ENCODE data around the gene IDH3B. TPM values are rescaled to one million over a fixed set of nuclear protein-coding genes. Genes with fewer than 3 reads are reported as not detected.

The IDH3B gene
- total RNA-seq, 1 experiment from 2014 or later, result 266 TPM

- no peak for DNase-seq (ENCODE audit: low read depth)
These were observed 8.0 kb upstream of the IDH3B start for GRCh38 chr20:2671977-2672376.

GRCh38 chr20:2663364-2663886 lies 591 bp downstream of the IDH3B start:
- in situ Hi-C loops (cut with HindIII; ENCODE audit: low pct_unique_long_range_greater_than_20kb, low sequenced_read_pairs), result no loop called here
- no peak for DNase-seq (ENCODE audit: low read depth)

More at GRCh38 chr20:2671977-2672376, 8.0 kb upstream of the IDH3B start:
- in situ Hi-C loops (cut with HindIII; ENCODE audit: low pct_unique_long_range_greater_than_20kb, low sequenced_read_pairs), result no loop called here

- no peak for DNase-seq (ENCODE audit: low read depth)
- in situ Hi-C loops (cut with HindIII; ENCODE audit: low pct_unique_long_range_greater_than_20kb, low sequenced_read_pairs), result no loop called here
These were observed 4.5 kb downstream of the IDH3B start for GRCh38 chr20:2659547-2659946.

- in situ Hi-C loops (cut with HindIII; ENCODE audit: low pct_unique_long_range_greater_than_20kb, low sequenced_read_pairs), result no loop called here
- DNase-seq (ENCODE audit: low read depth), result no peak
These were observed 5.3 kb downstream of the IDH3B start for GRCh38 chr20:2658414-2659354.

GRCh38 chr20:2657674-2658073 lies 6.3 kb downstream of the IDH3B start:
- no peak for DNase-seq (ENCODE audit: low read depth)

GRCh38 chr20:2657241-2657640 lies 6.8 kb downstream of the IDH3B start:
- in situ Hi-C loops (cut with HindIII; ENCODE audit: low pct_unique_long_range_greater_than_20kb, low sequenced_read_pairs), result no loop called here
- DNase-seq (ENCODE audit: low read depth), result no peak

More at GRCh38 chr20:2657674-2658073, 6.3 kb downstream of the IDH3B start:
- in situ Hi-C loops (cut with HindIII; ENCODE audit: low pct_unique_long_range_greater_than_20kb, low sequenced_read_pairs), result no loop called here

GRCh38 chr20:2656471-2657117 lies 7.4 kb downstream of the IDH3B start:
- in situ Hi-C loops (cut with HindIII; ENCODE audit: low pct_unique_long_range_greater_than_20kb, low sequenced_read_pairs), result no loop called here
- no peak for DNase-seq (ENCODE audit: low read depth)

GRCh38 chr20:2655331-2656116 lies 8.5 kb downstream of the IDH3B start:
- DNase-seq (ENCODE audit: low read depth), result no peak
- in situ Hi-C loops (cut with HindIII; ENCODE audit: low pct_unique_long_range_greater_than_20kb, low sequenced_read_pairs), result no loop called here

- DNase-seq (ENCODE audit: low read depth), result no peak
- in situ Hi-C loops (cut with HindIII; ENCODE audit: low pct_unique_long_range_greater_than_20kb, low sequenced_read_pairs), result no loop called here
These were observed 9.2 kb downstream of the IDH3B start for GRCh38 chr20:2654831-2655230.

GRCh38 chr20:2654384-2654822 lies 9.6 kb downstream of the IDH3B start:
- no peak for DNase-seq (ENCODE audit: low read depth)
- in situ Hi-C loops (cut with HindIII; ENCODE audit: low pct_unique_long_range_greater_than_20kb, low sequenced_read_pairs), result no loop called here

- DNase-seq (ENCODE audit: low read depth), result no peak
- in situ Hi-C loops (cut with HindIII; ENCODE audit: low pct_unique_long_range_greater_than_20kb, low sequenced_read_pairs), result no loop called here
These were observed 10.2 kb downstream of the IDH3B start for GRCh38 chr20:2653556-2654383.

GRCh38 chr20:2652724-2653555 lies 11.1 kb downstream of the IDH3B start:
- in situ Hi-C loops (cut with HindIII; ENCODE audit: low pct_unique_long_range_greater_than_20kb, low sequenced_read_pairs), result no loop called here
- no peak for DNase-seq (ENCODE audit: low read depth)

- in situ Hi-C loops (cut with HindIII; ENCODE audit: low pct_unique_long_range_greater_than_20kb, low sequenced_read_pairs), result no loop called here
- DNase-seq (ENCODE audit: low read depth), result peak; percentile 93
These were observed 12.0 kb downstream of the IDH3B start, which contains the start of gene NOP56 for GRCh38 chr20:2651772-2652723. NOP56 (plus strand) TSS chr20:2652632; CDS start chr20:2652661, 29 bp downstream.

- no peak for DNase-seq (ENCODE audit: low read depth)
- in situ Hi-C loops (cut with HindIII; ENCODE audit: low pct_unique_long_range_greater_than_20kb, low sequenced_read_pairs), result no loop called here
These were observed 20.3 kb downstream of the IDH3B start for GRCh38 chr20:2643708-2644107.

- in situ Hi-C loops (cut with HindIII; ENCODE audit: low pct_unique_long_range_greater_than_20kb, low sequenced_read_pairs), result no loop called here
- no peak for DNase-seq (ENCODE audit: low read depth)
These were observed 23.1 kb downstream of the IDH3B start for GRCh38 chr20:2640899-2641298.

GRCh38 chr20:2640260-2640659 lies 23.8 kb downstream of the IDH3B start:
- DNase-seq (ENCODE audit: low read depth), result no peak
- in situ Hi-C loops (cut with HindIII; ENCODE audit: low pct_unique_long_range_greater_than_20kb, low sequenced_read_pairs), result no loop called here

Measured in Caki2 (cell line).